GM10847 (cell line): Measurements from ENCODE around the gene ZFP69B.

Experiments used
- POLR2A ChIP-seq: IDR thresholded peaks from 2 replicates; pipeline ENCODE4 v1.6.1; 2011; ENCODE audit not compliant: insufficient read length; ENCODE audit errors: extremely low read depth

ZFP69B gene

DNA sequence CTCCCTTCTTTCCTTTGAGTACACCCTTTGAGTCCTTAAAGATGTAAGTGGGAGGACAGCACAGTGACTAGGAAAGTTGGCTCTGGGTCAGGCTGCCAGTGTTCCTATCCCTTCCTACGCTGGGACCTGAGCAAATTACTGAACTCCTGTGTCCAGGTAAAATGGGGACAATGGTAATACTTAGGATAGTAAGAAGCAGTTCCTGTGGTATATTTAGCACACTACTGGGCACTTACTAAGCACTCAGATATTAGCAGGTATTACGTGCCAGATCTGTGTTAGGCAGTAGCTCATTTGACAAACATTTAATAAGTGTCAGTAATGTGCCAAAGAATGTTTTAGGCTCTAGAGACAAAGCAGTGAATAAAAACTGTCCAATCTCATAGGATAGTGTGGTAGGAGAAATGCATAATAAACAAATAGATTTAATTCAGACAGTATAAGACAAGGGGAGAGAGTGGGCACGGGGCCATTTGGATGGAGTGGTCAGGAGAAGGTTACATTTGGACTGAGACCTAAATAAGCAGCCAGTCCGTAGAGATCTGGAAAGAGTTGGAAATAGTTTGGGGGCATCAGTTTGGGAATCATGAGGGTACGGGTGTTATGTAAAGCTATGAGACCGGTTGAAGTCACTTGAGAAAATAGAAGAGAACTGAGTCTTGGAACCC, 26.2 kb upstream of the ZFP69B start:
- TF ChIP-seq POLR2A, result no peak

DNA sequence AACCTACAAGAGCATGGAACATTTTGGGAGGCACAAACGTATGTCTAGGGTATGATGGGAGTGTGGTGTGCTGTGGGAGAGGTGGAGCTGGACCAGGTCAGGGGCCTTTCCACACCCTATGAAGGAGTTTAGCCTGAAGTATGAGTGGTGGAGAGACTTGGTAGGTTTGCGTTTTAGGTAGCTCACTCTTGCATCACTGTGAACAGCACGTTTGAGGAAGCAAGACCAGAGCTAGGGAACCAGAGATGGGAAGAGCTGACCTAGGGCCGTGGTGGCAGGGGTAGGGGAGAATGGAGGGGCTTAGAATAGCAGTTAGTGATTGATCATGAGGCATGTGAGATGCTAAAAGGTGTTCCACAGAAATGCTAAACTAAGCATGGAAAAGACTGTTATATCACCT, 25.1 kb upstream of the ZFP69B start:
- no peak for TF ChIP-seq POLR2A

DNA sequence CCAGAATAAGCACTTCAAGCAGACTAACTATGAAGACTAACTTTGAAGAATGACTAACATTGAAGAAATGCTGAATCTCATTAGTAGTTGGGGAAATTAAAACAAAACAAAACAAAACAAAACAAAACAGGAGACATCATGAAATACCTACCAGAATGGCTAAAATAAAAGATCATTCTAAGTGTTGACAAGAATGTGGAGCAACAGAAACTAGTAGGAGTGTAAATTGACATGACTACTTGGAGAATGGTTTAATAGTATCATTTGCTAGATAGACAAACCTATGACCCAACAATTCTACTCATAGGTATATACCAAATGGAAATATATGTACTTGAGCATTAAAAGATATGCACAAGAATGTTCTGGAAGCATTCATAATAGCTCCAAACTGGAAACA, 18.9 kb upstream of the ZFP69B start:
- TF ChIP-seq POLR2A, result no peak

DNA sequence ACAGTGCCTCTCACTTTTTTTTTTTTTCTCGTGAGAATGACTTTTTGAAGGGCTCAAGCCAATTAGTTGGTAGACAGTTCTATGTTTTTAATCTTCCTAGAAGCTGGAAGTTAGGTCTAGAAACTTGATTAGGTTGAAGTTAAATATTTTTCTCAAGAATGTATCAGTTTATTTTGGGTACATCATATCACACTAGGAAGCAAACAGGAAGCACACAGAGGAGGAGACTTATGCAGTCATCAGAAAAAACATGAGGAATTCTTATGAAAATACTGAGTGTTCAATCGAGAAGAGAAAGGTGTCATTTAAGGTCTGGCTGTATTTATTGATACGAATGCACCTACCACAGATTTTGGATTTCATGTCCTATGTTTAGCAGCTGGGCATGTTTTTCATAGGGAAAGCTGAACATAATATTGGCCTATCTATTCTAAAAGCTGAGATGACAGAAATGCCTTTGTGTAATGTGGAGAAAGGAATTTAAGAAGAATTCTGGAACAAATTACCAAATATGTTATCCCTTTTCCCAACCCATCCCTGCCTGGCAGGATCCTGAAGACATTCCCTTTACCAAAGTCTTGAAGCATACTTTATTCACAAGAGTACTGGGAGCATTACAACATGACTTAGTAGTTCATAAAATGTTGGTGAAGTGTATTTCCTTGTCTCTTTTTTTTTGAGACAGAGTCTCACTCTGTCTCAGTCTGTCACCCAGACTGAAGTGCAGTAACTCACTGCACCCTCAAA, 17.5 kb upstream of the ZFP69B start:
- TF ChIP-seq POLR2A, result no peak

DNA sequence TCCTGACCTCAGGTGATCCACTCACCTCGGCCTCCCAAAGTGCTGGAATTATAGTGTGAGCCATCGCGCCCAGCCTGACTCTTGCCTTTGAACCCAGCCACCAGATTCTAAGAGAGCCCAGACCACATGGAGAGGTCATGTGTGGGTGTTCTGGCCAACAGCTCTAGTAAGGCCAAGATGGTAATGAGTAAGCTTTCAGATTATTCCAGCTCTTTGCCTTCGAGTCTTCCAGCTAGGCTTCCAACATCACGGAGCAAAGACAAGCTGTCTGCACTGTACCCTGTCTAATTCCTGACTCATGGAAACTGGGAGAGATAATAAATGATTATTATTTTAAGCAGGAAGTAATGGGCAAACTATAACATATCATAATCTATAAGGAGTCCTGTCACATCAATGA, 14.8 kb upstream of the ZFP69B start:
- TF ChIP-seq POLR2A, result no peak

DNA sequence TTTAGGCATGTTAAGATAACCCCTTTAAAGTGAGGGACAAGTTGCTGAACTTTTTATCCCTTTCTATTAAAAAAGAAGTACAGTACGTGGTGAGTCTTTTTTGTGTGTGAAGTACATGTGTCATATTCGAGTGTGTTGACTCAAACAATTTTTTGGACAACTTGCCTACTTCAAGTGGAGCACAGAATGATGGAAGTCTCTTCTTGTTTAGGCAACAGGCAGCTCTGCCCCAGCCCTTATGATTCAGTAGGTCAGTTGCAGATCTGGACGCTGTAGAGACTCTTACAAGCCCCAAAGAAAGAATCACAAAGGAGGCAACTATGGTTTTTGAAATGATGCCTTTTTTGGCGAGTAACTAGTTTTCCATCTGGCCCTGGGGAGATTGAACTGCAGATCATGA, 14.4 kb upstream of the ZFP69B start:
- TF ChIP-seq POLR2A, result no peak

DNA sequence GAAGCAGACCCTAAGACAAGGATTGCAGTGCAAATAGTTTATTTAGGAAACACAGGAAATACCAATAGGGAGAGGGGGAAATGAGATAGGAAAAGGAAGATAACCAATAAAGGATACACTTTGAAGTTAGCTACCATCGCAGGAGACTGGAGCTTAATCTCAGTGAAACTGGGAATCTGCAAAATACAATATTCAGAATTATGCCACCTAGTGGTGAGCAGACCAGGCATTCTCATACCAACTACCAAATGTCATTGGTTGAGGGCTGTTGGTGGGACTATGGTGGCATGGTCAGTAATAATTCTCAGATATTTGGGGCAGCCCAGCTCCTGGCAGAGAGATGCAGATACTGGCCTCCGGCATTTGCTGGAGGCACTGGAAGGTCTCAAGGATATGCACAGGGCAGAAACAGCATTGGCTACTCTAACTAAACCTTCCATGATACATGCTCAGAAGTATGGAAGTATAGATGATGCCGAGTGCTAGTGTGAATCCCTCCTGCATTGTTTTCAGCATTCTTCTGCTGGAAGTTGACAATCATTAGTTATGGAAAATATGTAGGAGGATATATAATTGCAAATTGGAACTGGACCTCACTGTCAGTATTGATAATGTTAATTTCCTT, 11.8 kb upstream of the ZFP69B start:
- TF ChIP-seq POLR2A, result no peak

DNA sequence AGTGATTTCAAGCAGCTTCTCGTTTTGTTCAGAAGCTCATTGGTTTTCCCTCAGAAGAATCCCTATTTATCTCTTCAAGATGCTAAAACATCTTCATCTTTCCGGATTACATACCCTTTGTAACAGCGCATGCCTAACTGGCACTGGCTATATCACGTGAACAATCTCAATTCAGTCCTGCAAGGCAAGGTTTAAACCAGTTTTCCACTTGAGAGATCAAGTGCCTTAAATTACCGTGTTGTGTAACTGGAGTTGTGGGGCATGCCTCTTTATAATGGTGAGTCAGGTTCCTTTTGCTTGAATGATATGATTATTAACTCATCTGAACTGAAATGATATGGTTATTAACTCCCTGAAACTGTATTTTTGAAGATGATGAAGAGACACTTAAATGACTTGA, 11.0 kb upstream of the ZFP69B start:
- TF ChIP-seq POLR2A, result no peak

DNA sequence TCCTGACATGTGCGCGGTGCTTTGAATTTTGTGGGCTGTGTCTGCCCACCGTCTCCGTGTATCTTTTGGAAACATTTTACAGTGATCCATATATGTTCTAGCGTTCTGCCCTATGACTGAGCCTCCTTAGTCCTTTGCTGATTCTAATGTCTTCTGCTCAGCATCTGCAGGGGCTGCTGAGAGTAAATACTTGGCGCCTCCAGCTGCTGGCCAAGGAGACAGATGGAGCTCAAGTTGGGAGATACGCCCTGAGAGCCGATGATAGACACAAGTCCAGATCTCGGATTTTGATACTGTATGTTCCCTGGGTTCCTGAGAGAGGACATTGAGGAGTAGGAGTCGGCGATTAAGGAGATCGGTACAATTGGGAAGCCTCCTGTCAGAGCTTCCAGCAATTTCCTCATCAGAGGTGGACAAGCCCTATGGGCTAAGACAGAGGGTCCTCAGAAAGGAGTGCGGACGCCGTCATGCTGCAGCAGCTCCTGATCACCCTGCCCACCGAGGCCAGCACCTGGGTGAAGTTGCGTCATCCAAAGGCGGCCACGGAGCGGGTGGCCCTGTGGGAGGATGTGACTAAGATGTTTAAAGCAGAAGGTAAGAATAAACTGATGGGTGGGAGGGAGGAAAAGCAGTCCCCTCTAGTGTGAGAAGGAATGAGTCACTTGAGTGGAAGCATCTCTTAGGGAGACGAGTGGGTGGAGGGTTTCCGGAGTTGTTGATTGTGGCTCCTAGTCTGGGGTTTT, 390 bp downstream of the ZFP69B start:
- TF ChIP-seq POLR2A, result no peak

DNA sequence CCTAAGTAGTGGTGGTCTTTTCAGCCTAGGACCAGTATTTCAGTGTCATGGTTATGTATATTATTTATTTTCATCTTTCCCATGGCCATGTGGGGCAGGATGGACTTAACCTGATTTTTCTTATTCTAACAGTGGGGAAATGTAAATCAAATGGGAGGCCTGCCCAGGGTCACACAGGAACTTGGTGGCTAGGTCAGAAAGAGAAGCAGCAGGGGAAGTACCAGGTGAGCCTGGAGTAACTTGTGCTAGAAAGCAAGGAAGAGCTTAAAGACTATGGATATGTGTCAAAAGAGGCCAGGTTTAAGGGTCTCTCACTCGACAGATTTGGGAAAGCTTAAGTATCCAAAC, 936 bp downstream of the ZFP69B start:
- TF ChIP-seq POLR2A, result no peak

DNA sequence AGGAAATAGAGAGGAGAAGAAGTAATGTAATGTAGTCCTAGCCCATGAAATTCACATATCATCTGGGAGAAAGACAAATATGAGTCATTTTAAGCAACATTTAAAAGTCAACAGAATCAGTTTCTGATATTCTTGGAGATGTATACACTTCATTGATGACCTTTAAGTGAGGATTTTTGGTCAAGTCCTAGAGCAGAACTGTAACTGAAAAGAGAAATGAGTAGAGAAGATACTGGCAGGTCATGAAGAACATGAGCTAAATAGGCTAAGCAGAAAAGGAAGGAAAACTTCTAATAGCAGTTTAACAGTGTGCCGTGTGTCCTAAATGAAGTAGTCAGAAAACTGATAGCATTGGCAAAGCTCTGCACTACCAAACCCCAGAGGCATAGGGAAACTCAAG, 4.6 kb downstream of the ZFP69B start:
- no peak for TF ChIP-seq POLR2A

DNA sequence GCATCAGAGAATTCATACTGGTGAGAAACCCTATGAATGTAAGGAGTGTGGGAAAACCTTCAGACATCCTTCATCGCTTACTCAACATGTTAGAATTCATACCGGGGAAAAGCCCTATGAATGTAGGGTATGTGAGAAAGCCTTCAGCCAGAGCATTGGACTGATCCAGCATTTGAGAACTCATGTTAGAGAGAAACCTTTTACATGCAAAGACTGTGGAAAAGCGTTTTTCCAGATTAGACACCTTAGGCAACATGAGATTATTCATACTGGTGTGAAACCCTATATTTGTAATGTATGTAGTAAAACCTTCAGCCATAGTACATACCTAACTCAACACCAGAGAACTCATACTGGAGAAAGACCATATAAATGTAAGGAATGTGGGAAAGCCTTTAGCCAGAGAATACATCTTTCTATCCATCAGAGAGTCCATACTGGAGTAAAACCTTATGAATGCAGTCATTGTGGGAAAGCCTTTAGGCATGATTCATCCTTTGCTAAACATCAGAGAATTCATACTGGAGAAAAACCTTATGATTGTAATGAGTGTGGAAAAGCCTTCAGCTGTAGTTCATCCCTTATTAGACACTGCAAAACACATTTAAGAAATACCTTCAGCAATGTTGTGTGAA, 12.8 kb downstream of the ZFP69B start:
- no peak for TF ChIP-seq POLR2A

DNA sequence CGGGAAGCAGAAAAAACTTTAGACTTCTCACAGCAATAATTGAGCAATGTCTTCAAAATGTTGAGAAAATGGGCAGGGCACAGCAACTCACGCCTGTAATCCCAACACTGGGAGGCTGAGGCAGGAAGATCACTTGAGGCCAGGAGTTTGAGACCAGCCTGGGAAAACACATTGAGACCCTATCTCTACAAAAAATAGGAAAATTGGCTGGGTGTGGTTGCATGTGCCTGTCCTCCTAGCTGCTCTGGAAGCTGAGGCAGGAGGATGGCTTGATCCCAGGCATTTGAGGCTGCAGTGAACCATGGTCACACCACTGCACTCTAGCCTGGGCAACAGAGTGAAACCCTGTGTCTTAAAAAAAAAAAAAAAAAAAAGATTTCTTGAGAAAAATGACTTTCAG, 19.1 kb downstream of the ZFP69B start:
- no peak for TF ChIP-seq POLR2A

DNA sequence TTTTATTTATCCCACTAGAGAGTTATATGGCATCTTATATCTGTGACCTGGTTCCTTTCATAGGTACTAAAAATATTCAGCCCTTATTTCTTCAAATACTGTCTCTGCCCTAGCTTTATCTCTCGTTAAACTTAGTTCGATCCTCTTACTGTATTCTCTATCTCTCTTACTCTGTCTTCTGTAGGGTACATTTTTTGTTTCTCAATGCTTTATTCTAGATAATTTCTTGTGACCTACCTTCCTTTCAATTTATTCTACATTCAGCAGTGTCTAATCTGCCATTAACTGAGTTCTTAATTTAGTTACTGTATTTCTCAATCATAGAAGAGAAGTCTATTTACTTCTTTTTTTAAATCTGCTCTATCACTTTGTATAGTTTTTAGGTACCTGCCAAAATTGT, 25.0 kb downstream of the ZFP69B start:
- TF ChIP-seq POLR2A, result no peak

DNA sequence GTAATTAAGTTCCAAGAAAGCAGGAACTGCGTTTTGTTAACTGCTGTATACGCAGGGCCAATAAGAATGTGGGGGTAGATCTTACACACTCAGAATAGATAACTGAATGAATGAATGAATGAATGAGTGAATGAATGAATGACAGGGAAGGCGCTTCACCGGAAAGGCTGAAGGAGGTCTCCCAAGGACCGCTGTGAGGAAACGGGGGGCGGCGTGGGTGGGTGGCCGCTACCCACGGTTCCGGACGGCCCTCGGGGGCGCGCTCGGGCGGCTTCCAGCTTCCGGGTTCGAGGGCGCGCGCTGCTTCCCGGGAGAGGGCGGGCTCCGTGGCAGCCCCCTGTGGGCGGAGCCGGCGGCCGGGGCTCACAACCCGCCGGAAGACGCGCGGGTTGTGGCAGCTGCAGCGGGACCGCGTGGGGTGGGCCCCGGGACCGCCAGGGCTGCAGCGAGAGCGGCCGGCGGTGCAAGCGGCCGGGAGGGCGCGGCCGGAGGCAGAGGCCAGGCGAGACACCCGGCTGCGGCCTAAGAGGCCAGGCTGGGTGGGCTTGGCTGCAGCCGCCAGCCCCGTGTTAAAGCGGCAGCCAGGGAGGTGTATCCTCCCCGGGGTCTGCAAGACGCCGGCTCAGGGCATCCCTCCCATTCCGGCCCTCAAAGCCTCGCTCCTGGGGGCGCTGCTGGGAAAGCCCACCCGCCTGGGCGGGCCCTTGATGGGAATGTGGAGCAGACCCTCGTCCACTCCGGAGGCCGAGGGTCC, 26.8 kb downstream of the ZFP69B start, which contains the start of gene ZFP69:
Gene ZFP69 (plus strand): TSS at position 367 of the 754 bp plus-strand sequence. CDS start 2,072 bp downstream, outside the sequence.
- peak; percentile 62 for TF ChIP-seq POLR2A

DNA sequence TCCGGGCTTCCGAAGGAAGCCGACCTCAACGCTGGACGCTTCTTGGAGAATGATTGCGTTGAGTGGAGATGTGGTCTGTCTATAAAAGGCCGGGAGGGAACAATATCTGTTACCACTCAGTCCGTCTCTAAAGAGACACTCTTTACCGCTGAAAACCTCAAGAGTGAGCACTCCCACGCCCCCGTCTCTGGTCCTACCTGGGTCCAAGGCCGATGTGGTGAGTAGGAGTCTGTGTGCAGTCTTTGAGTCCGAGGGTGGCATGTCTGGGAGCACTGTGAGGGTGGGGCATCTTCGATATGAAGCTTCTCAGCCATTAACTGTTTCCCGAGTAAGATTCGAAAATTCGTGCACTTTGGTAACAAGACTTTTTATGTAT, 27.4 kb downstream of the ZFP69B start:
- TF ChIP-seq POLR2A, result no peak
